GM12864 (cell line): Measurements from ENCODE around the gene SP140L.

ENCODE experiments used
- DNase-seq: peaks from one replicate; pipeline ENCODE4 v3.0.0-alpha.2; 2011; ENCODE audit warnings: low read depth
- H3K4me3 ChIP-seq: 2 replicates; pipeline ENCODE4 v1.5.1; 2011; ENCODE audit warnings: mild to moderate bottlenecking, low read depth, low read length, control low read depth
- TF ChIP-seq, protein P1 (sequence below): IDR thresholded peaks from 2 replicates; pipeline ENCODE4 v1.5.1; 2011; ENCODE audit warnings: low read depth, mild to moderate bottlenecking, moderate library complexity, low read length, control low read depth, inconsistent platforms; ENCODE audit errors: missing control alignments

Gene SP140L

DNA sequence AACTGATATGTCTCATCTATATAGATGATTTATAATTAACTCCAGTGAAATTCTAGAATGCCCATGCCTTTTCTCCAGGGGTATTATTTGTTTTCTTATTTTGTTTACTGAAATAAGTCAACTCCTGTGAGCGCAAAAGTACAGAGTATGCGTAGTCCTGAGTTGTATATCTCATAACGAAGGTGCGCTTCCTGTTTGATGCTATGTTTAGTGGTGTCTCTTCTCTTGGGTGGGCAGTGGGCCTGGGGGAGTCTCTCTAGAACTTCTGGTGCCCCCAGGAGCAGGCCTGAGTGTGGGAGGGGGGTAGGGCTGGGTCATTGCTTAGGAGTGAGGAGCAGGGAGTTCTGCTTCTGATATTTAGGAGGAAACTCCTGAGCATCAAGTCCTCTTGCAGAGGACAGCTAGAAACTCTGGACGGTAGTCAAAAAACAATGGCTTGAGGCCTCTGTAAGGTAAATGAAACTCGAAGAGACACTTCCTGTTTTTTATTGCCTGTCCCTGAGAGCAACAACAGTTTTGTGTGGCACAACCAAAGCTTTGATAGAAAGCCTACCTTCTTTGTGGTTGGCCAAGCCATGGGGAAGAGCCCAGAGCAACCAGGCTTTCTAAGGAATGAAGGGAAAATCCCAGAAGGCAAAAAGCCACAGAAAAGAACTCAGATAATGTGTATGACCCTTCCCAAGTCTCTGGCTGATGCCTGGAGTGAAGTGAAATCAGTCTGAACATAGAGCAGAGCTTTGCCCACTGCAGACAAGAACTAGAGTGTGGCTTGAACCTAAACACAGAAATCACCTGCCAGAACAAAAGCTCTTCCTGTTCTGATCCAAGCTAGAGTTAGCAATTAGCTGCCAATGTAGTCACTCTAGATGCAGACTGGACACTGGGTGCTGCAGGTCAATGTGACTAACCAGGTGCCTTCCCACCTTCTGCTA, 8.5 kb upstream of the SP140L start:
- DNase-seq: no peak
- no peak overlapping the region for H3K4me3 ChIP-seq
- TF ChIP-seq, protein P1, sequence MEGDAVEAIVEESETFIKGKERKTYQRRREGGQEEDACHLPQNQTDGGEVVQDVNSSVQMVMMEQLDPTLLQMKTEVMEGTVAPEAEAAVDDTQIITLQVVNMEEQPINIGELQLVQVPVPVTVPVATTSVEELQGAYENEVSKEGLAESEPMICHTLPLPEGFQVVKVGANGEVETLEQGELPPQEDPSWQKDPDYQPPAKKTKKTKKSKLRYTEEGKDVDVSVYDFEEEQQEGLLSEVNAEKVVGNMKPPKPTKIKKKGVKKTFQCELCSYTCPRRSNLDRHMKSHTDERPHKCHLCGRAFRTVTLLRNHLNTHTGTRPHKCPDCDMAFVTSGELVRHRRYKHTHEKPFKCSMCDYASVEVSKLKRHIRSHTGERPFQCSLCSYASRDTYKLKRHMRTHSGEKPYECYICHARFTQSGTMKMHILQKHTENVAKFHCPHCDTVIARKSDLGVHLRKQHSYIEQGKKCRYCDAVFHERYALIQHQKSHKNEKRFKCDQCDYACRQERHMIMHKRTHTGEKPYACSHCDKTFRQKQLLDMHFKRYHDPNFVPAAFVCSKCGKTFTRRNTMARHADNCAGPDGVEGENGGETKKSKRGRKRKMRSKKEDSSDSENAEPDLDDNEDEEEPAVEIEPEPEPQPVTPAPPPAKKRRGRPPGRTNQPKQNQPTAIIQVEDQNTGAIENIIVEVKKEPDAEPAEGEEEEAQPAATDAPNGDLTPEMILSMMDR: no peak

DNA sequence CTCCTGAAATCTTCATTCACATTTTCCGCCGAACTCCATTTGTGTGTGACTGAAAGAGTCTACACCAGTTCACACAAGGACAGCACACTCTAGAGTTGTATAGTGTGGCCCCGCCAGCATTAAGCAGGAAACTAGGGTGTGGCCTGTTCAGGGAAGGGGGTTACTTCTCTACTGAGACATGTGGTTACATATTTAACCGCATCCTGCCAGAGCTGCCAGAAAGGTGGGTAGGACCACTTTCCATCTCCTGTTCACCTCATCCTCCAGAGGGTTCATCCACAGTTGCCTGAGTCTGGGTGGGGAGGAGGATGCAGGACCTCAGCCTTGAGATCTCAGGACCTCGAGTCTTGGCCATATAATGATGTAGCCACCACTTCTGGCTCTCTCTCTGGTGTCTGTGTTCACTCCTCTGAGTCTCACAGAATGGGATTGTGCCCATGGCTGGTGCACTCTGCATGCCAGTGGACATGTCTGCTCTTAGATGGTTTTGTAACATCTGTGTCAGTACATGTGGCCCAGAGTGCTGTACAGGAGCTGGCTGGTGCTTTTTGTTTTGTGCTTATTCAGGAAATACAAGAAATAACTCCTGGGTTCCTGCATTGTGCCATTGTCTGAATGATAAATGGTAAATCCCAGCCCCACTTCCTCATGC, 7.7 kb upstream of the SP140L start:
- peak; percentile 72 for DNase-seq
- TF ChIP-seq, protein P1: no peak
- no peak overlapping the region for H3K4me3 ChIP-seq

DNA sequence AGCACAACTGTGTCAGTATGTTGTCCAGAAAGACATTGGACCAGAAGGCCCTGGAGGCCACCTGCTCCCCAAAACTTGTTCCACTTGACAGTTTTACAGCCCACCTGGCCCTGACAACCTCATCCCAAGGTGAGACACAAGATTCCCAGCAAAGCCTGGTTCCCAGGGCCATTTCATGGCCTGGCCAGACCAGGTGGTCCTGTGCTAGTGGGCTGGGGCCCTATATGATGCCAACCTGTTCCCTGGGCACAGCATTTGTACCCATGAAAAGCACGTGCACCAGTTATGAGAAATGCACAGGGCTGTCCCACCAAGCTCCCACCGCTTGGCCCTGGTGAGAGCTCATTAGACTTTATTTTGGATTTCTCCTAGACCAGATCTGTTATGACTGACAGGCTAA, 6.0 kb upstream of the SP140L start:
- TF ChIP-seq, protein P1: no peak
- DNase-seq: no peak
- no peak overlapping the region for H3K4me3 ChIP-seq

DNA sequence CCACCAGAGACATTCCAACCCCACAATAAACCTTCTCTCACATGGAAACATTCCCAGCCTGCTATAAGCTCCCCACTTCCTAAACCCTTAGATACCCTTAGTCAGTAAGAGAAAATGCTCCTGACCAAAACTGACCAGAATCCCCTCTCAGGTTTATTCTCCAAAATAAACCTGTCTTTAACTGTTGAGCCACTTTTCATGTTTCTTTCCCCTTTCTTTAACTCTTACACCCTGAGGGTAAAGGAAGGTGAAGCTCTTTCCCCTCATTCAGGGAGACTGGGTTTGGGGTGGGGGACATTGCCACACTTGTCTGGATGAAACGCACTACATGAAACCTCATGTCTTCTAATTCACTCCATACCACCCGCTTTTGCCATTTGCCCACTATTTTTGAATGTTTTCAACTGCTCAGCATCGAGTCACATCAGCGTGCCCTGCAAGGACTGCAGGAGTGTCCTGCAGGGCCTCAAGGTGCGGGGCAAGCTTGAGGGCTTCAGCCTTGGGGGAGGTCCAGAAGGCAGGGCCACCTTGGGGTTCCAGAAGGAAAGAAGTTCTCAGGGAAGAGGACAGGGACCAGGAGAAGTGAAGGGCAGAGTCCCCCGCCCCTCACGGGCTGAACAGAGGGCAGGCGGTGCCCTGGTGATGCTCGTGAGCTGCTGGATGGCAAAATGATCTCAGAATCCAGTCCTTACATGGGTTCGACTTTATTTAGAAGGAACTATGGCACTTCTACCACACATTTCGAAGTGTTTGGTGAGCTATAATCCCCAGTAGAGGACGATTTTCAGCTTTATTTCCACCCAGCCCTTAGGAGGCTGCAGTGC, 4.2 kb upstream of the SP140L start:
- TF ChIP-seq, protein P1: no peak
- H3K4me3 ChIP-seq: no peak overlapping the region
- DNase-seq: no peak

DNA sequence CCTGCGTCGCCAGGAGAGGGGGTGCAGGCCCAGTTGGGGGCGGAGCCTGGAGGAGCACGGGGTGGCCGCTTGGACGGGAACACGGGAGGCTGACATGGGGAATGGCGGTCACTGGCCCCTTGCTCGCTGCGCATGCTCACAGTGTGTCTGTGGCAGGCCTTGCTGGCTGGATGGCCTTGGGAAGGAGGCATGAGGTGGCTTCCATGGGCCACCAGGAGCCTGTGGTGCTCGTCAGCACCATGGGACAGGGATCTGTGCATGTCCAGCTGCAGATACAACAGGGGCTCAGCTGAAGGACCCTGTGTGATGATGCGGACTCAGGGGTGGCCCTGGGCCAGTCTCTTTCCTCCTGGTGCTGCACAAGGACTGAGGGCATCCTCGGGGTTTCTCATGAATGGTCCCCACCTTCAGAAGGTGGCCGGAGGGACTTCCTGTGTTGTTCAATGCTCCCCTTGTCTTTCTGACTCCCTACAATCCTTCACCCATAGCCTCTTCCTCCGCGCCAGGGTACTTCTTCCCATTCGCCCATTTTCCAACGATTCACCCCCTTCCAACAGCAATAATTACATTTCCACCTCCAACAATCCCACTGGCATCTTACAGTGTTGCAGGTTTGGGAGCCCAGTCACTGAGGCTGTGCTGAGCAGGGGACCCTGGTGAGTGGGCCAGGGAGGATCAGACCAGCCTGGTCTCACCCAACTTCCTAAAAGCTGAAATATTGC, 3.4 kb upstream of the SP140L start:
- TF ChIP-seq, protein P1: peak; percentile 70
- no peak for DNase-seq
- H3K4me3 ChIP-seq: no peak overlapping the region

DNA sequence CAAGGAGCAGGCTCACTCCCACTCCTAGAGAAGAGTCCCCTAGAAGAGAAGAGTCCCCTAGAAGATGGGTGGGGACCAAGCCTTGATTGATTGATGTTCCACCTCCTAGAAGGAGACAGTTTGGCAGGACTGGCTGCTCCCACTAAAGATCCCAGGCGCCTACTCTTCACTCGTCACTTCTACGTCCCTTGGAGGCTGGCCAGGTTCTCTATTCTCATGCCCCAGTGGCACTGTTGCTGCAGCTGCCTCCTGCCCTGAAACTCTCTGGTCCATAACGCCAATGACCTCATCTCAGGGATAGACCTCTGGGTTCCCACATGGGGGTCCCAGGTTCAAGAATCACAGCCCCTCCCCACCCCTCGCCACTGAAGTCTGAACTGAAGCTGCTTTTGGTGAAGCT, 2.5 kb upstream of the SP140L start:
- no peak for DNase-seq
- H3K4me3 ChIP-seq: no peak overlapping the region
- TF ChIP-seq, protein P1: no peak
